IMR-90 (cell line): ENCODE data around the gene SH3BGRL3. TPM values are rescaled to one million over a fixed set of nuclear protein-coding genes. Genes with fewer than 3 reads are reported as not detected.

Experiments used
- ATAC-seq: fragments of 200-7000 bp; cut with Tn5 transposase; 2 replicates; pipeline ENCODE4 v1.9.1; 2020; ENCODE audit warnings: low read depth, mild to moderate bottlenecking, moderate library complexity
- BruUV-seq: library from RNA; stranded (reverse); fragments of 400-500 nt; replicated peaks from 2 replicates; lab custom pipeline; 2021; lab: Mats Ljungman, UMichigan
- CTCF ChIA-PET: fragments of 300-600 bp; formaldehyde crosslinking; extraction: SDS; loops from one replicate; lab custom pipeline; 2021; ENCODE audit warnings: antibody characterized with exemption; lab: Yijun Ruan, JAX
- POLR2A ChIA-PET: fragments of 300-600 bp; sonication (Branson Sonifier 250); formaldehyde crosslinking; loops from one replicate; lab custom pipeline; 2022; ENCODE audit warnings: antibody characterized with exemption; ENCODE audit not compliant: unreplicated experiment; lab: Charles Lee
- DNase-seq: peaks from one replicate; pipeline ENCODE4 v3.0.0; 2013
- H2AFZ ChIP-seq: replicated peaks from 2 replicates; pipeline ENCODE3; 2013; ENCODE audit warnings: low read length, mild to moderate bottlenecking; ENCODE audit not compliant: poor library complexity
- H2AK5ac ChIP-seq: 2 replicates; pipeline ENCODE4 v1.6.1; 2013; ENCODE audit warnings: low read depth, low read length, inconsistent platforms
- H2AK9ac ChIP-seq: replicated peaks from 2 replicates; pipeline ENCODE3; 2013; ENCODE audit warnings: mild to moderate bottlenecking, low read depth, low read length, moderate library complexity; ENCODE audit not compliant: poor library complexity
- H2BK120ac ChIP-seq: 2 replicates; pipeline ENCODE4 v1.6.1; 2013; ENCODE audit warnings: low read depth, low read length, inconsistent platforms
- H2BK15ac ChIP-seq: 3 replicates; pipeline ENCODE4 v1.6.1; 2013; ENCODE audit warnings: low read depth, low read length, inconsistent platforms
- H2BK20ac ChIP-seq: 2 replicates; pipeline ENCODE4 v1.6.1; 2013; ENCODE audit warnings: low read depth, mild to moderate bottlenecking, inconsistent platforms, low read length, moderate library complexity
- H2BK5ac ChIP-seq: 2 replicates; pipeline ENCODE4 v1.6.1; 2013; ENCODE audit warnings: mild to moderate bottlenecking, low read depth, low read length, inconsistent platforms; ENCODE audit not compliant: poor library complexity, severe bottlenecking
- H3K14ac ChIP-seq: replicated peaks from 2 replicates; pipeline ENCODE4 v1.6.1; 2013; ENCODE audit warnings: low read depth, low read length, inconsistent platforms
- H3K18ac ChIP-seq: 2 replicates; pipeline ENCODE4 v1.6.1; 2013; ENCODE audit warnings: low read depth, low read length, control low read depth
- H3K23ac ChIP-seq: 2 replicates; pipeline ENCODE4 v1.6.1; 2013; ENCODE audit warnings: low read depth, low read length, inconsistent platforms
- H3K27ac ChIP-seq: 2 replicates; pipeline ENCODE4 v1.5.1; 2013; ENCODE audit warnings: mild to moderate bottlenecking, control low read depth, low read length; ENCODE audit not compliant: insufficient read depth
- H3K27me3 ChIP-seq: 2 replicates; pipeline ENCODE4 v1.6.1; 2013; ENCODE audit warnings: low read length; ENCODE audit not compliant: control insufficient read depth, insufficient read depth
- H3K36me3 ChIP-seq: 2 replicates; pipeline ENCODE4 v1.6.1; 2013; ENCODE audit warnings: low read length, mixed read lengths; ENCODE audit not compliant: control insufficient read depth, insufficient read depth
- H3K4ac ChIP-seq: 2 replicates; pipeline ENCODE4 v1.6.1; 2013; ENCODE audit warnings: low read depth, low read length, inconsistent platforms
- H3K4me1 ChIP-seq: 2 replicates; pipeline ENCODE4 v1.6.1; 2013; ENCODE audit warnings: low read length, mixed read lengths; ENCODE audit not compliant: control insufficient read depth, insufficient read depth
- H3K4me2 ChIP-seq: 2 replicates; pipeline ENCODE4 v1.6.1; 2013; ENCODE audit warnings: low read depth, mild to moderate bottlenecking, control low read depth, low read length, moderate library complexity
- H3K4me3 ChIP-seq: 2 replicates; pipeline ENCODE4 v1.5.1; 2013; ENCODE audit warnings: low read depth, mild to moderate bottlenecking, control low read depth, low read length, moderate library complexity; ENCODE audit not compliant: insufficient read depth
- H3K56ac ChIP-seq: 2 replicates; pipeline ENCODE4 v1.6.1; 2013; ENCODE audit warnings: low read length, inconsistent platforms; ENCODE audit not compliant: insufficient read depth; ENCODE audit errors: extremely low read depth
- H3K79me1 ChIP-seq, 2 experiments: 2 replicates each; pipeline ENCODE4 v1.6.1; 2013; ENCODE audit warnings: low read length in 2 of 2, inconsistent platforms in 1 of 2, low read depth in 1 of 2
- H3K9ac ChIP-seq: 2 replicates; pipeline ENCODE4 v1.6.1; 2013; ENCODE audit warnings: low read depth, low read length, control low read depth
- H3K9me1 ChIP-seq: 2 replicates; pipeline ENCODE4 v1.6.1; 2013; ENCODE audit warnings: low read length, inconsistent platforms; ENCODE audit not compliant: insufficient read depth
- H3K9me3 ChIP-seq: 2 replicates; pipeline ENCODE4 v1.6.1; 2013; ENCODE audit warnings: low read length; ENCODE audit not compliant: control insufficient read depth, insufficient read depth
- H4K20me1 ChIP-seq: 2 replicates; pipeline ENCODE4 v1.6.1; 2013; ENCODE audit warnings: low read length, inconsistent platforms; ENCODE audit not compliant: insufficient read depth
- H4K5ac ChIP-seq: 2 replicates; pipeline ENCODE4 v1.6.1; 2013; ENCODE audit warnings: mild to moderate bottlenecking, low read depth, low read length, control low read depth
- H4K8ac ChIP-seq, 2 experiments: 2 replicates each; pipeline ENCODE4 v1.6.1; 2013; ENCODE audit warnings: low read depth in 2 of 2, low read length in 2 of 2, control low read depth in 1 of 2, inconsistent platforms in 1 of 2
- H4K91ac ChIP-seq: 2 replicates; pipeline ENCODE4 v1.6.1; 2013; ENCODE audit warnings: low read depth, low read length, inconsistent platforms; ENCODE audit not compliant: insufficient read depth
- BHLHE40 ChIP-seq: fragments of 150-350 bp; IDR thresholded peaks from 2 replicates; pipeline ENCODE4 v1.6.1; 2016; ENCODE audit warnings: mild to moderate bottlenecking, low read depth, low read length
- CEBPB ChIP-seq: IDR thresholded peaks from 2 replicates; pipeline ENCODE4 v1.6.1; 2012; ENCODE audit warnings: low read depth, low read length, improper control_type of control experiment
- CHD1 ChIP-seq: IDR thresholded peaks from 2 replicates; pipeline ENCODE4 v1.6.1; 2012; ENCODE audit warnings: low read depth, low read length, improper control_type of control experiment
- FOS ChIP-seq: fragments of 150-350 bp; IDR thresholded peaks from 2 replicates; pipeline ENCODE4 v1.6.1; 2016; ENCODE audit warnings: low read depth, low read length
- MAFK ChIP-seq: IDR thresholded peaks from 2 replicates; pipeline ENCODE4 v1.6.1; 2012; ENCODE audit warnings: low read depth, low read length, improper control_type of control experiment
- MAZ ChIP-seq: IDR thresholded peaks from 2 replicates; pipeline ENCODE4 v1.6.1; 2012; ENCODE audit warnings: low read depth, mild to moderate bottlenecking, low read length, improper control_type of control experiment, moderate library complexity, borderline replicate concordance
- MXI1 ChIP-seq: IDR thresholded peaks from 2 replicates; pipeline ENCODE4 v1.6.1; 2012; ENCODE audit warnings: low read depth, mild to moderate bottlenecking, low read length, moderate library complexity, borderline replicate concordance
- NFE2L2 ChIP-seq: fragments of 150-350 bp; IDR thresholded peaks from 2 replicates; pipeline ENCODE4 v1.6.1; 2016; ENCODE audit warnings: low read depth, mild to moderate bottlenecking, low read length
- POLR2A ChIP-seq: IDR thresholded peaks from 2 replicates; pipeline ENCODE4 v1.6.1; 2012; ENCODE audit warnings: mild to moderate bottlenecking, low read depth, low read length
- RAD21 ChIP-seq: IDR thresholded peaks from 2 replicates; pipeline ENCODE4 v1.6.1; 2012; ENCODE audit warnings: low read length, improper control_type of control experiment
- RCOR1 ChIP-seq: IDR thresholded peaks from 2 replicates; pipeline ENCODE4 v1.6.1; 2012; ENCODE audit warnings: mild to moderate bottlenecking, low read length, improper control_type of control experiment; ENCODE audit not compliant: insufficient replicate concordance
- RFX5 ChIP-seq: IDR thresholded peaks from 2 replicates; pipeline ENCODE4 v1.8.0; 2012; ENCODE audit warnings: low read depth, mild to moderate bottlenecking, low read length, moderate library complexity
- SMC3 ChIP-seq: fragments of 150-350 bp; IDR thresholded peaks from 2 replicates; pipeline ENCODE4 v1.6.1; 2016; ENCODE audit warnings: low read depth, mild to moderate bottlenecking, antibody characterized with exemption, low read length, moderate library complexity
- USF2 ChIP-seq: fragments of 150-350 bp; IDR thresholded peaks from 2 replicates; pipeline ENCODE4 v1.6.1; 2017; ENCODE audit warnings: mild to moderate bottlenecking, antibody characterized with exemption, low read length, low read depth
- WGBS, 2 experiments: methylation state at CpG; one replicate each; pipeline versions ENCODE4 v1.1.5 to v1.1.7; 2013; ENCODE audit warnings: missing lambda C conversion rate in 2 of 2; ENCODE audit not compliant: insufficient read length in 1 of 2; ENCODE audit errors: extremely low coverage in 2 of 2; 5-methylcytosine and 5-hydroxymethylcytosine counted together
- dilution Hi-C: fragments of 300-500 bp; cut with HindIII; formaldehyde crosslinking; loops from one replicate; pipeline ENCODE4 v1.14.3; 2018; ENCODE audit warnings: low sequenced_read_pairs; ENCODE audit not compliant: unreplicated experiment
- in situ Hi-C: fragments of 300-500 bp; cut with MboI; formaldehyde crosslinking; loops from 3 replicates; pipeline ENCODE4 v1.14.3; 2019; ENCODE audit warnings: low sequenced_read_pairs, inconsistent platforms, mixed read lengths
- intact Hi-C: fragments of 100-400 bp; cut with micrococcal nuclease; formaldehyde crosslinking; loops from 2 replicates; pipeline ENCODE4 v1.10.0; 2022
- polyA plus RNA-seq, 3 experiments: library from polyadenylated mRNA; depleted of rRNA; stranded (reverse); fragments of >200 nt; gene quantifications; 2 replicates each; pipeline ENCODE4 v1.2.3, GENCODE V29; 2012; ENCODE audit warnings: low replicate concordance in 1 of 3
- total RNA-seq: library from RNA; depleted of rRNA; stranded (reverse); fragments of >200 nt; gene quantifications from 2 replicates; pipeline ENCODE4 v1.2.3, GENCODE V29; 2012
- TF ChIP-seq, protein P1 (sequence below): conservative IDR thresholded peaks from 2 replicates; pipeline ENCODE4 v1.5.1; 2012; ENCODE audit warnings: mild to moderate bottlenecking, low read depth, low read length, improper control_type of control experiment
- TF ChIP-seq, protein P2 (sequence below): fragments of 150-350 bp; IDR thresholded peaks from 2 replicates; pipeline ENCODE4 v1.6.1; 2016; ENCODE audit warnings: low read depth, mild to moderate bottlenecking, low read length, moderate library complexity, borderline replicate concordance

SH3BGRL3 gene
- total and polyA plus RNA-seq, 2 of the 4 experiments (the other 2 are of a cell fraction), result 35.0 to 483 TPM

DNA sequence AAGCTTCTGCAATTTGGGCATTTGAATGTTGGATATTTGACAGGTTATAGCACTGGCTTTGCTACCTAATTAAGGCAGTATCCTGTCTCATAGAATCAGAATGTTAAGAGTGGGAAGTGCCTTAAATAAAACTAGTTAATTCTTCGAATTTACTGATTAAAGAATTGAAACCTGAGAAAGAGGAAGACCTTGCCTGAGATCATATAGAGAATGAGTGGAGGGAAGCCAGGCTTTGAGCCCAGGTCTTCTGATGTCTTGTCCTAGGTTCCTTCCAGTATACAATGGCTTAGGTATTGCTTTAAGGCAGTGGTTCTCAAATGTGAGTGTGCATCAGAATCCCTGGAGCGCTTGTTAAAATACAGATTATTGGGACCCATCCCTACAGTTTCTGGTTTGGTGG, 20.9 kb upstream of the SH3BGRL3 start:
- H3K23ac ChIP-seq, result no peak overlapping the region
- H2AK5ac ChIP-seq, result no peak overlapping the region
- H2BK5ac ChIP-seq, result no peak overlapping the region
- no peak overlapping the region for H3K4ac ChIP-seq
- H3K27ac ChIP-seq, result no peak overlapping the region
- no peaks in the 10 kb centered on the region for H3K27me3 ChIP-seq
- H2AK9ac ChIP-seq, result no peak overlapping the region
- no peaks in the 10 kb centered on the region for H3K9me3 ChIP-seq
- no peak overlapping the region for H3K56ac ChIP-seq
- intact Hi-C loops, result no loop called here
- no peaks in the 10 kb centered on the region for H3K4me1 ChIP-seq
- peaks cover 7 to 14% of the 10 kb centered on the region in 2 experiments; a peak in 2 of 4 replicates for H3K79me1 ChIP-seq
- no CpG with 5 or more reads among the region's 2 CpGs for WGBS, 2 experiments
- no peak overlapping the region for H3K9ac ChIP-seq
- ChIA-PET CTCF (interaction anchor here (0.7 kb wide), 1 partner anchor 7 kb away, joined by 3 read pairs; no protein-coding TSS in a partner anchor), POLR2A (no interaction called here)
- ATAC-seq (no peak), DNase-seq (no peak)
- BruUV-seq, result no TSS peak
- no peak overlapping the region for H3K18ac ChIP-seq
- no peak overlapping the region for H2BK120ac ChIP-seq
- in situ Hi-C loops, result no loop called here
- H4K20me1 ChIP-seq, result no peaks in the 10 kb centered on the region
- peaks cover 18% of the 10 kb centered on the region for H3K36me3 ChIP-seq
- no peak overlapping the region for H2BK15ac ChIP-seq
- no peak overlapping the region for H3K4me2 ChIP-seq
- dilution Hi-C loops, result no loop called here
- H2BK20ac ChIP-seq, result no peak overlapping the region
- H2AFZ ChIP-seq, result no peak overlapping the region
- H3K14ac ChIP-seq, result no peak overlapping the region
- no peak overlapping the region for H3K4me3 ChIP-seq
- H3K9me1 ChIP-seq, result 0 out of 2 replicates have a peak, but pooled peaks cover 3% of the 10 kb centered on the region
- no peak overlapping the region for H4K91ac ChIP-seq
- no peak overlapping the region for H4K8ac ChIP-seq
- TF ChIP-seq CHD1 (no peak), BHLHE40 (no peak), RAD21 (no peak), SMC3 (no peak), NFE2L2 (no peak), MAFK (no peak), POLR2A (no peak), CEBPB (no peak), MXI1 (no peak), RFX5 (no peak), MAZ (no peak), FOS (no peak), RCOR1 (no peak), USF2 (no peak)
- TF ChIP-seq, protein P1, sequence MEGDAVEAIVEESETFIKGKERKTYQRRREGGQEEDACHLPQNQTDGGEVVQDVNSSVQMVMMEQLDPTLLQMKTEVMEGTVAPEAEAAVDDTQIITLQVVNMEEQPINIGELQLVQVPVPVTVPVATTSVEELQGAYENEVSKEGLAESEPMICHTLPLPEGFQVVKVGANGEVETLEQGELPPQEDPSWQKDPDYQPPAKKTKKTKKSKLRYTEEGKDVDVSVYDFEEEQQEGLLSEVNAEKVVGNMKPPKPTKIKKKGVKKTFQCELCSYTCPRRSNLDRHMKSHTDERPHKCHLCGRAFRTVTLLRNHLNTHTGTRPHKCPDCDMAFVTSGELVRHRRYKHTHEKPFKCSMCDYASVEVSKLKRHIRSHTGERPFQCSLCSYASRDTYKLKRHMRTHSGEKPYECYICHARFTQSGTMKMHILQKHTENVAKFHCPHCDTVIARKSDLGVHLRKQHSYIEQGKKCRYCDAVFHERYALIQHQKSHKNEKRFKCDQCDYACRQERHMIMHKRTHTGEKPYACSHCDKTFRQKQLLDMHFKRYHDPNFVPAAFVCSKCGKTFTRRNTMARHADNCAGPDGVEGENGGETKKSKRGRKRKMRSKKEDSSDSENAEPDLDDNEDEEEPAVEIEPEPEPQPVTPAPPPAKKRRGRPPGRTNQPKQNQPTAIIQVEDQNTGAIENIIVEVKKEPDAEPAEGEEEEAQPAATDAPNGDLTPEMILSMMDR, result no peak
- TF ChIP-seq, protein P2, sequence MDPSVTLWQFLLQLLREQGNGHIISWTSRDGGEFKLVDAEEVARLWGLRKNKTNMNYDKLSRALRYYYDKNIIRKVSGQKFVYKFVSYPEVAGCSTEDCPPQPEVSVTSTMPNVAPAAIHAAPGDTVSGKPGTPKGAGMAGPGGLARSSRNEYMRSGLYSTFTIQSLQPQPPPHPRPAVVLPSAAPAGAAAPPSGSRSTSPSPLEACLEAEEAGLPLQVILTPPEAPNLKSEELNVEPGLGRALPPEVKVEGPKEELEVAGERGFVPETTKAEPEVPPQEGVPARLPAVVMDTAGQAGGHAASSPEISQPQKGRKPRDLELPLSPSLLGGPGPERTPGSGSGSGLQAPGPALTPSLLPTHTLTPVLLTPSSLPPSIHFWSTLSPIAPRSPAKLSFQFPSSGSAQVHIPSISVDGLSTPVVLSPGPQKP, result no peak
- H4K5ac ChIP-seq, result no peak overlapping the region
